H1 (cell line): ENCODE results near the gene KRTCAP2. TPM values are rescaled to one million over a fixed set of nuclear protein-coding genes. Genes with fewer than 3 reads are reported as not detected.

Source experiments
- CHD7 ChIP-seq: fragments of 300-600 bp; sonication (generic); IDR thresholded peaks from 2 replicates; pipeline ENCODE4 v1.7.1; 2012; ENCODE audit warnings: low read length, moderate library complexity, mild to moderate bottlenecking, inconsistent platforms; ENCODE audit not compliant: insufficient replicate concordance
- SUZ12 ChIP-seq: fragments of 200-600 bp; sonication (generic); IDR thresholded peaks from 2 replicates; pipeline ENCODE4 v1.6.1; 2012; ENCODE audit warnings: mild to moderate bottlenecking, inconsistent platforms, low read length, moderate library complexity, mixed read lengths
- polyA plus RNA-seq, 7 experiments: library from polyadenylated mRNA; depleted of rRNA in 3 of 7; stranded (reverse) in 5 of 7; unstranded in 2 of 7; fragments of >200 nt in 5 of 7; fragments of 200-250 nt in 2 of 7; gene quantifications; 1 replicate in 5 of 7; 2 replicates in 1 of 7; 4 replicates in 1 of 7; pipeline versions ENCODE4 v1.2.1 to v1.2.3, GENCODE V29; 2011 to 2013; ENCODE audit warnings: missing spikeins in 2 of 7, mixed read lengths in 2 of 7
- total RNA-seq: library from RNA; stranded (reverse); fragmentation: NEBNext Ultra II Directional; extraction: Animal tissue kit (Norgen Biotek cat#: 25700); gene quantifications from 2 replicates; pipeline ENCODE4 v1.2.1, GENCODE V29; 2021

Gene KRTCAP2
- total and polyA plus RNA-seq, 2 of the 8 experiments (the other 6 are each of a cell fraction or from before 2014, with no cell fraction given): 146 to 317 TPM

GRCh38 chr1:155130272-155131006 is 42.7 kb downstream of the KRTCAP2 start (continued):
- TF ChIP-seq CHD7 (no peak), SUZ12 (0 out of 2 replicates have a peak, but pooled peaks have one; percentile 1)
